GDM1 (cell line): ENCODE measurements around the gene PLEKHG4.

Source experiments
- DNase-seq: peaks from one replicate; lab custom pipeline; 2025; lab: John Stamatoyannopoulos, UW

The PLEKHG4 gene

DNA sequence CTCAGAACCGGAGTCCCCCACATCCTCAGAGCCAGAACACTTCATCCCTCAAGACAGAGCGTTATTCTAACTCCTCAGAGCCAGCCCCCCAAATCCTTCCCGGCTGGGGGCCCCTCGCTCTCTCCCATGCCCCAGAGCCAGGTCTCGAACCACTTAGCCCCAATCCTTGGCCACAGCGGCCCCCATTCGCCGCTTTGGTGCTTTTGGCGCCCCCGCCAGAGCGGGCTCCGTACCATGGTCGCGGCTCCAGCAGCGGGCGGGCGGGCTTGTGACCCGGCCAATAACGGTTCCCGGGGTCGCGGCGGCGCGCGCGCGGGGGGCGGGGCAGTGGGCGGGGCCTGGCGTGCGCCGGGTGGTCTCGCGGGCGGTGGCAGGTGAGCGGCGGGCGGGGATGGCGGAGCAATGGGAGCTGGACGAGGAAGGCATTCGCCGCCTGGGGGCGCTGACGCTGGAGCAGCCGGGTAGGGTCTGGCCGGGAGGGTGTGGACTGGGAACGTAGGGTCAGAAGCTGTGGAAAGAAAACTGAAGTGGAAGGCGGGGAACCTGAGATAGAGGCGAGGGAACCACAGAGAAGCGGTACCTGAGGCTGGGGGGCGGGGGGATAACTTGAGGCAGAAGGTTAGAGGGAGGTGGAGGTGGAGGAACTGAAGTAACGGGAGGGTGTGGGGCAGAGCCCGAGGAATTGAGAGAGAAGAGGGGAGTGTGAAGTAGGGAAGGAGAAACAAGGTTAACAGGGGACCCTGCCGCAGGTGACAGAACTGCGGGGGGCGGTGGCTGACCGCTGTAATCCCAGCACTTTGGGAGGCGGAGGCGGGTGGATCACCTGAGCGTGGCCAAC is 47.4 kb downstream of the PLEKHG4 start, which contains the start of the genes KCTD19 and LRRC36:
Gene KCTD19 (minus strand): TSS at position 270 of the 838 bp plus-strand sequence. CDS start 34 bp downstream, at position 236.
Gene LRRC36 (plus strand): TSS at position 344 of the 838 bp plus-strand sequence. CDS start 48 bp downstream, at position 392.
- peak; percentile 42 for DNase-seq

- DNase-seq = no peak
Observed at GRCh38 chr16:67327743-67328142, 48.4 kb downstream of the PLEKHG4 start.

GRCh38 chr16:67329901-67330300 is 50.6 kb downstream of the PLEKHG4 start:
- DNase-seq = no peak

DNA sequence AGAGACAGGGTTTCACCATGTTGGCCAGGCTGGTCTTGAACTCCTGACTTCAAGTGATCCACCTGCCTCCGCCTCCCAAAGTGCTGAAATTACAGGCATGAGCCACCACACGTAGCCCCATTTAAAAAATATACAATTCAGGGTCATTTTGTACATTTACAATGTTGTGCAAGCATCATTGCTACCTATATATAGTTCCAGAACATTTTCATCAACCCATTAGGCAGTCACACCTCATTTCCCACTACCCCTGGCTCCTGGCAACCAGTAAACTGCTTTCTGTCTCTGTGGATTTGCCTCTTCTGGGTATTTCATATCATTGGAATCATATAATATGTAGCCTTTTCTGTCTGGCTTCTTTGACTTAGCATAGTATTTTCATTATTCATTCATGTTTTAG is 54.0 kb downstream of the PLEKHG4 start:
- no peak for DNase-seq

DNA sequence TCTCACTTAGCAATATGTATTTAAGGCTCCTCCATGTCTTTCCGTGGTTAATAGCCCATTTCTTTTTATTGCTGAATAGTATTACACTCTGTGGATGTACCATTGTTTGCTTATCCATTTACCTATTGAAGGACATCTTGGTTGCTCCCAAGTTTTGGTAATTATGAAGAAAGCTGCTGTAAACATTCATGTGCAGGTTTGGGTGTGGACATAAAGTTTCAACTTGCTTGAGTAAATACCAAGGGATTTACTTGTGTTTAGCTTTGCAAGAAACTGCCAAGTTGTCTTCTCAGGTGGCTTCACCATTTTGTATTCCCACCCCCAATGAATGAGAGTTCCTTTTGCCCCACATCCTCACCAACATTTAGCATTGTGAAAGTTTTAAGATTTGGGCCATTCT is 56.8 kb downstream of the PLEKHG4 start:
- no peak for DNase-seq

GRCh38 chr16:67336648-67337047 is 57.3 kb downstream of the PLEKHG4 start:
- no peak for DNase-seq
